HG03378 (cell line): Measurements from ENCODE around the gene ERBB3.
A peak's percentile ranks its signal among the peaks of the same experiment; 100 is the strongest.
"Not testable (repeated sequence)": the region's sequence is repeated elsewhere in the genome, so short reads cannot be mapped to it uniquely, and the experiment has no call there.

Experiments used
- ATAC-seq: cut with Tn5 transposase; IDR thresholded peaks from one replicate; pipeline ENCODE4 v1.9.1; 2021; ENCODE audit warnings: mild to moderate bottlenecking, moderate library complexity; ENCODE audit not compliant: unreplicated experiment

Gene ERBB3

GRCh38 chr12:56079723-56080555, at the start of gene ERBB3:
TSS of gene ERBB3 (plus strand) at chr12:56080165. CDS start at chr12:56080301, 136 bp downstream.
- no peak for ATAC-seq

GRCh38 chr12:56031987-56032386, 48.0 kb upstream of the ERBB3 start:
- no peak for ATAC-seq

GRCh38 chr12:56034586-56035332, 45.2 kb upstream of the ERBB3 start:
- ATAC-seq = no peak

- ATAC-seq = no peak
These were observed 42.8 kb upstream of the ERBB3 start for GRCh38 chr12:56037161-56037560.

- ATAC-seq = no peak
These were observed 41.8 kb upstream of the ERBB3 start for GRCh38 chr12:56038022-56038655.

- ATAC-seq = no peak
These were observed 39.8 kb upstream of the ERBB3 start for GRCh38 chr12:56040151-56040550.

GRCh38 chr12:56040963-56041551, 38.9 kb upstream of the ERBB3 start:
- ATAC-seq = no peak

GRCh38 chr12:56041552-56042429, 38.2 kb upstream of the ERBB3 start, which contains the start of gene RPS26:
TSS of gene RPS26 (plus strand) at chr12:56041918. CDS start at chr12:56042167, 249 bp downstream.
- ATAC-seq = peak; percentile 89

GRCh38 chr12:56042430-56042813, 37.5 kb upstream of the ERBB3 start:
- not testable (repeated sequence) for ATAC-seq

GRCh38 chr12:56042843-56043242, 37.1 kb upstream of the ERBB3 start:
- no peak for ATAC-seq

GRCh38 chr12:56046027-56046780, 33.8 kb upstream of the ERBB3 start:
- no peak for ATAC-seq

GRCh38 chr12:56053407-56053893, 26.5 kb upstream of the ERBB3 start:
- ATAC-seq = no peak

GRCh38 chr12:56059964-56060363, 20.0 kb upstream of the ERBB3 start:
- ATAC-seq = not testable (repeated sequence)

GRCh38 chr12:56061982-56062381, 18.0 kb upstream of the ERBB3 start:
- ATAC-seq = no peak

GRCh38 chr12:56062996-56063395, 17.0 kb upstream of the ERBB3 start:
- no peak for ATAC-seq

GRCh38 chr12:56071648-56072047, 8.3 kb upstream of the ERBB3 start:
- no peak for ATAC-seq

GRCh38 chr12:56074396-56074795, 5.6 kb upstream of the ERBB3 start:
- no peak for ATAC-seq

GRCh38 chr12:56077966-56078365, 2.0 kb upstream of the ERBB3 start:
- not testable (repeated sequence) for ATAC-seq

GRCh38 chr12:56078427-56078826, 1.5 kb upstream of the ERBB3 start:
- ATAC-seq = no peak
